Epithelial cell of proximal tubule (primary cell): ENCODE data around the gene FKBP1A. TPM values are rescaled to one million over a fixed set of nuclear protein-coding genes. Genes with fewer than 3 reads are reported as not detected.

Experiments
- DNase-seq: peaks from one replicate; pipeline ENCODE4 v3.0.0-alpha.2; 2011; ENCODE audit warnings: low read depth
- H3K4me3 ChIP-seq: 2 replicates; pipeline ENCODE4 v1.5.1; 2011; ENCODE audit warnings: low read depth, mild to moderate bottlenecking, low read length
- total RNA-seq: library from RNA; depleted of rRNA; stranded (reverse); fragments of >200 nt; gene quantifications from 2 replicates; pipeline ENCODE4 v1.2.3, GENCODE V29; 2015
- TF ChIP-seq, protein P1 (sequence below): conservative IDR thresholded peaks from 2 replicates; pipeline ENCODE4 v1.5.1; 2012; ENCODE audit warnings: low read depth, mild to moderate bottlenecking, low read length

The FKBP1A gene
- 129 and 188 TPM in 2 replicates for total RNA-seq

DNA sequence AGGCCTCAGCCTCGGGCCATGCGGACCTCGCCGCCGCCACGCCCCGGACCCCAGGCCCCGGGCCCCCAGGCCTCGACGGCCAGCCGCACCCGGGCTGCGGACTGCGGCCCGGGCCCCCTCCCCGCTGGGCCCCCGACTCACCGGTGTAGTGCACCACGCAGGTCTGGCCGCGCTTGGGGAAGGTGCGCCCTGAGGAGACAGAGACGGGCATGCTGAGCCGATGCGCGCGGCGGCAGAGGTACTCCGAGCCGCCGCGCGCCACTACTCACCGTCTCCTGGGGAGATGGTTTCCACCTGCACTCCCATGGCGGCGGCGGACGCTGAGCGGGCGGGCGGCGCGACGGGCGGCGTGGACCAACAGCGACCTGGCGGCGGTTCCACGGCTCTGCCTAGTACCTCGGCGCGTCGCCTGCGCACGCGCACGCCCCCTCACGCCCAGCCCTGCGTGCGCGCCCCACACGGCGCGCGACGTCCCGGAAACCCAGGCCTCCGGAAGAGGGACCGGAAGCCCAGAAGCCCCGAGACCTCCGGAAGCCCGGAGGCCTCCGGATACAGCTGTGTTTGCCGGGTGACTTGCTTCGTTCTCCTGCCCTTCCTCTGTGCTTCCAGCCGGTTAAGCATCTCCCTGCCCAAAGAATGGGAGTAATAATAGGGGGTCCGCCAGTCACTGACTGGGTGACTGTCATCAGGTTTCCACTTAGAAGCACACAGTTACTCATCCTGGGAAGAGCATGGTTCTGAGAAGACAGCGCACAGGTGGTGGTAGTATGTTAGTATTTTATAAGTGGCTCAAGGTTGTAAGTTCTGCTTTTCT, at the start of gene FKBP1A:
Gene FKBP1A (minus strand): TSS at position 362 of the 814 bp plus-strand sequence. CDS start 56 bp downstream, at position 306.
- H3K4me3 ChIP-seq: peak within 1 kb of the TSS; percentile 95
- TF ChIP-seq, protein P1, sequence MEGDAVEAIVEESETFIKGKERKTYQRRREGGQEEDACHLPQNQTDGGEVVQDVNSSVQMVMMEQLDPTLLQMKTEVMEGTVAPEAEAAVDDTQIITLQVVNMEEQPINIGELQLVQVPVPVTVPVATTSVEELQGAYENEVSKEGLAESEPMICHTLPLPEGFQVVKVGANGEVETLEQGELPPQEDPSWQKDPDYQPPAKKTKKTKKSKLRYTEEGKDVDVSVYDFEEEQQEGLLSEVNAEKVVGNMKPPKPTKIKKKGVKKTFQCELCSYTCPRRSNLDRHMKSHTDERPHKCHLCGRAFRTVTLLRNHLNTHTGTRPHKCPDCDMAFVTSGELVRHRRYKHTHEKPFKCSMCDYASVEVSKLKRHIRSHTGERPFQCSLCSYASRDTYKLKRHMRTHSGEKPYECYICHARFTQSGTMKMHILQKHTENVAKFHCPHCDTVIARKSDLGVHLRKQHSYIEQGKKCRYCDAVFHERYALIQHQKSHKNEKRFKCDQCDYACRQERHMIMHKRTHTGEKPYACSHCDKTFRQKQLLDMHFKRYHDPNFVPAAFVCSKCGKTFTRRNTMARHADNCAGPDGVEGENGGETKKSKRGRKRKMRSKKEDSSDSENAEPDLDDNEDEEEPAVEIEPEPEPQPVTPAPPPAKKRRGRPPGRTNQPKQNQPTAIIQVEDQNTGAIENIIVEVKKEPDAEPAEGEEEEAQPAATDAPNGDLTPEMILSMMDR: no peak
- DNase-seq: no peak

DNA sequence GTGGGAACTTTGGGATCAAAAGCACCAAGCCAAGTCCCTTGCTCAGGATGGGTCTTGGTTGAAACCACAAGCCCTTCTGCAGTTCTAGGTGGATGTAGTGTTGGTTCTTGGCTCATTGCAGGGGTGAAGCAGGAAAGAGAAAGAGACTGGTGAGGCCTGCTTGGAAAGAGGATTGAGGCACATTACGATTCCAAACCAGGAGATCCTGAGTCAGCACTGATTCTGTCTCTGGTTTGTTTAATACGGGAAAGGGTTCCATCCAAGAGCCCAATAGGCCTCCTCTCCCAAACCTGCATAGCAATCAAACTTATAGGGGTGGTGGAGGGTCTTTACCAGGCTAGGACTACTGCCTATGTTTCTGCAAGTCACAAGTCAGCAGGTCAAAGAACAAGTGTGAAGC, 49.5 kb upstream of the FKBP1A start:
- TF ChIP-seq, protein P1: no peak
- H3K4me3 ChIP-seq: no peak overlapping the region
- no peak for DNase-seq

DNA sequence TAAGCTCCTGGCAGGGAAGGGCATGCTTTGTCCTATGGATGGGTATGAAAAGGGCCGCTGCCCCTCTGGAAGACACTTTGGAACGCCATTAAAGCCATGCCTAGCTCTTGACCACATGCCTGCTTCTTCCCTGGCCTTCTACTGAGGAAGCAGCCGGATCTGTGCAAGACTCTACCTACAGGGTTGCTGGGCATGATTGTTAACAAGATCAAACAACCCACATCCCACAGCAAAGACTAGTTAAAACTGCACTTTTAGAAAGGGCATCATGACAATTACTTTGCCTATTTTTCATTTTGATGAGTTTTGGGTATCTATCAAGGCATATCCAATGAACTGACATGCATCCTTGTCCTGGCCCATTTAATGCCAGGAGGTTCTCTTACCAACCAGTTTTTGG, 48.3 kb upstream of the FKBP1A start:
- no peak overlapping the region for H3K4me3 ChIP-seq
- no peak for DNase-seq
- TF ChIP-seq, protein P1: no peak

DNA sequence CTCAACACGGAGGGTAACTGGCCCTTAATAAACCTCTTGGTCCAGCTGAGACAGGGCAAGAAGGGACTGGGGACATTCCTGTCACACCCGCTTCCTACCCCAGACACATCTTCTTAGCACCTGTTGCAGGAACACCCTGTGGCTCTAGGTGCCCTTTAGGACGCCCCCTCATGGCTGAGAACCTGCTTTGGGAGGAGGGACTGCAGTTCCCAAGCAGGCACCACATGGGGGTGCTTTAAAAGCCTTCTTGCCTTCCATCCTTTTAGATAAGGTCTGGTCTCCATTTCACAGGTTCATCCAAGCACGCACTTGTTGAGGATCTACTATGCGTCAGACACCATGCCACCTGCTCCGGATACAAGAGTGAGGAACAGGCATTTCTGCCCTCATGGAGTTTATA, 47.2 kb upstream of the FKBP1A start:
- TF ChIP-seq, protein P1: peak; percentile 57
- no peak overlapping the region for H3K4me3 ChIP-seq
- DNase-seq: no peak

DNA sequence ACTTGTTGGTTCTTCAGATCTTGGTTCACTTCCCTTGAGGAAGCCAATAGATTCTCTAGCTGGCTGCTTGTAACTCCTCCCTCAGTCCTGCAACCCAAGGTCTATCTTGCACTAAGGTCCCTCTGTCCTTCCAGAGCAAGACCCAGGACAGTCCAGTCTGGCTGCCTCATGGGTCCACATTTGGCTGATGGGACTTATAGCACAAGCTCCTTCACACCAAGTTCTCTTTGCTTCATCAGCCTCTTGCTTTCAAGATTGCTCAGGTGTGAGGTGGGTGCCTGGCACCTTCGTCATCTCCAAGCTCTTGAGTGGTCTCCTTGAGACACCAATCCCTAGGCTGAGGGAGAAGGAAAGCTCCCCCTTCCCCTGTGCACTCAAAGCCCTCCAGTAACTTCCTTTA, 45.5 kb upstream of the FKBP1A start:
- DNase-seq: no peak
- H3K4me3 ChIP-seq: no peak overlapping the region
- TF ChIP-seq, protein P1: no peak

DNA sequence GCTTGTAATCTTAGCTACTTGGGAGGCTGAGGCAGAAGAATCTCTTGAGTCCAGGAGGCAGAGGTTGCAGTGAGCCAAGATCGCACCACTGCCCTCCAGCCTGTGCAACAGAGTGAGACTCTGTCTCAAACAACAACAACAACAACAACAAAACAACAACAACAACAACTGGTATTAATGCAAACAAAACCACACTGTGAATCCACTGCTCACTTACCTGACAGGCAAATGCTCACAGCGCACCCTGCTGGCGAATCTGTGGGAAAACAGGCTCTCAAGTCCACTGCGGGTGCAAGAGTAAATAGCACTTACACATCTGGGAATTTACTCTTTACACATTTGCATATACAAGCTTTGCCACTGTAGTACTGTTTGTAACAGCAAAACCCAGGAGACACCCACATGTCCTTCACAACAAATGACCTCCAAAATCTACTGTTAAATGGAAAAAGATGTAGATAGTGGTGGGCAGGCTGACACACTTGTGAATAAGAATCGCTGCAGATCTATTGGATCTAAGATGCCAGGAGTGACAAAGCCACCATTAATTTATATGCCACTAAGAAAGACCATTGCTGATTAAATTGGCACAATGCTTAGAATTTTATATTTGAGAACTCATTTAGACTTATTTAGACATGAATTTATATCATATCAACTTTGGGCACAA, 44.5 kb upstream of the FKBP1A start:
- H3K4me3 ChIP-seq: no peak overlapping the region
- TF ChIP-seq, protein P1: peak; percentile 90
- no peak for DNase-seq

DNA sequence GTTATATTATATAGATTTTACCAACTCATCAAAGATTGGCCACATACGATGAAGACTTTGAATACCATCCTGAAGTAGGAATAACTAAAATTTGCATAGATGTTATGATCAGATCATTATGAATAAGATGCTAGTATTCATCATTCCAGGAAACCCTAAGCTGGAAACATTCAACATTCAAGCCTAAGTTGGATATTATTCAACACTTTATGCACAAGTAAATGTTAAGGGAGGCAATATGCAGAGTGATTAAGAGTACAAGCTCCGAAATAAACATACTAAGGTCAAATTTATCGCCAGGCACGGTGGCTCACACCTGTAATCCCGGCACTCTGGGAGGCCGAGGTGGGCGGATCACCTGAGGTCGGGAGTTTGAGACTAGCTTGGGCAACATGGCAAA, 43.4 kb upstream of the FKBP1A start:
- no peak for DNase-seq
- no peak overlapping the region for H3K4me3 ChIP-seq
- TF ChIP-seq, protein P1: no peak
